Prostate gland (tissue), 2 donors: Measurements from ENCODE around the gene CNTNAP2.

Experiments used
- CTCF ChIP-seq, 4 experiments: fragments of 200-600 bp in 2 of 4; fragments of 450-650 bp in 2 of 4; sonication (generic) in 2 of 4; IDR thresholded peaks; 1 replicate in 3 of 4; 2 replicates in 1 of 4; pipeline ENCODE4 v1.5.1; 2016 to 2019; ENCODE audit warnings: antibody characterized with exemption in 4 of 4, mild to moderate bottlenecking in 2 of 4, moderate library complexity in 2 of 4
- POLR2A ChIP-seq: fragments of 450-650 bp; IDR thresholded peaks from one replicate; pipeline ENCODE4 v1.6.1; 2016; ENCODE audit warnings: antibody characterized with exemption, mild to moderate bottlenecking

- TF ChIP-seq POLR2A (no peak), CTCF (IDR thresholded peaks at IDR 0.05) (no peak)
Observed at GRCh38 chr7:147798001-147798400, 1681.4 kb downstream of the CNTNAP2 start.
